NB4 (cell line): ENCODE results near the gene MYO16.

ENCODE experiments used
- POLR2A ChIP-seq: IDR thresholded peaks from 2 replicates; pipeline ENCODE4 v1.6.1; 2011; ENCODE audit warnings: mild to moderate bottlenecking; ENCODE audit not compliant: insufficient read length; ENCODE audit errors: extremely low read depth
- TF ChIP-seq, protein P1 (sequence below): IDR thresholded peaks from one replicate; pipeline ENCODE4 v1.5.1; 2012; ENCODE audit warnings: low read depth, low read length

DNA sequence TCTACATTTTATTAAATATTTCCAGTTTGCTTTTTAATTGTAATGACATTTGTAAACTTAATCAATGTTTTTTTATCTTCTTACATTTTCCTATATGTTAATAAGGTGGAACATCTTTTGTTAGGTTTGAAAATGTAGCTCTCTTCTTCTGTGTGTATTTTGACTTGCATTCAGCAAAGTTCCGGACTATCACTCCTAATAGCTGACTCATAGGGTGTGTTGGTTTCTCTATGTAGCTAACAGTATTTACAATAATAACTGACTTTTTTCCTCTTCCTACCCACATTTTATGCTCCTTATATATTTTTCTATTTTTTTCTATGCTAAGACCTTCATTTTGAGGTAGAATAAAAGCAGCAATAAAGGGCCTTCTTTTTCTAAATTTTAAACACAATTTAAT is 28.1 kb downstream of the MYO16 start:
- TF ChIP-seq, protein P1, sequence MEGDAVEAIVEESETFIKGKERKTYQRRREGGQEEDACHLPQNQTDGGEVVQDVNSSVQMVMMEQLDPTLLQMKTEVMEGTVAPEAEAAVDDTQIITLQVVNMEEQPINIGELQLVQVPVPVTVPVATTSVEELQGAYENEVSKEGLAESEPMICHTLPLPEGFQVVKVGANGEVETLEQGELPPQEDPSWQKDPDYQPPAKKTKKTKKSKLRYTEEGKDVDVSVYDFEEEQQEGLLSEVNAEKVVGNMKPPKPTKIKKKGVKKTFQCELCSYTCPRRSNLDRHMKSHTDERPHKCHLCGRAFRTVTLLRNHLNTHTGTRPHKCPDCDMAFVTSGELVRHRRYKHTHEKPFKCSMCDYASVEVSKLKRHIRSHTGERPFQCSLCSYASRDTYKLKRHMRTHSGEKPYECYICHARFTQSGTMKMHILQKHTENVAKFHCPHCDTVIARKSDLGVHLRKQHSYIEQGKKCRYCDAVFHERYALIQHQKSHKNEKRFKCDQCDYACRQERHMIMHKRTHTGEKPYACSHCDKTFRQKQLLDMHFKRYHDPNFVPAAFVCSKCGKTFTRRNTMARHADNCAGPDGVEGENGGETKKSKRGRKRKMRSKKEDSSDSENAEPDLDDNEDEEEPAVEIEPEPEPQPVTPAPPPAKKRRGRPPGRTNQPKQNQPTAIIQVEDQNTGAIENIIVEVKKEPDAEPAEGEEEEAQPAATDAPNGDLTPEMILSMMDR, result no peak
- TF ChIP-seq POLR2A, result no peak
